Measurements from ENCODE around the gene CSNK2A1.

DNA sequence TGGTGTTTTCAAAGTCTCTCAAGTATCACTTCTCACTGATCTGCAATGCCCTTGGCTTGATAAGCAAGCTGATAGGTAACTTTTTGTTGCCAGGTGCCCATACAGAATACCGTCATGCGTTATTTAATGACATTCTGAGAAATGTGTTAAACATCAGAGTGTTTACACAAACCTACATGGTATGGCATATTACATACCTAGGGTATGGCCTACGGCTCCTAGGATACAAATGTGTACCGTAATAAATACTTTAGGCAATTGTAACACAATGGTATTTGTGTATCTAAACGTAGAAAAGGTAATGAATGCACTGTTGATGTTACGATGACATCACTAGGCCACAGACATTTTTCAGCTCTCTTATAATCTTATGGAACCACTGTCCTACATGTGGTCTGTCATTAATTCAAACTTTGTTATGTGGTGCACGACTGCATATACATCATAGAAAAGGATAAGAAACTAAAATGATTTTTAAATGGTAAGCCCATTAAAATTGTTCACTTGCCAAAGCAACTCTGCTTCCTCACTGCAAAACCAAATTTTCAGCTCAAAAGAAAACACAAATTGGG is 35.7 kb downstream of the CSNK2A1 start:
- TF ChIP-seq EP300 (conservative IDR thresholded peaks at IDR 0.05; ENCODE audit: poor library complexity, severe bottlenecking) (no peak), SMC3 (conservative IDR thresholded peaks at IDR 0.05; ENCODE audit: poor library complexity) (no peak), RAD21 (conservative IDR thresholded peaks at IDR 0.05) (no peak), REST (IDR thresholded peaks at IDR 0.05; ENCODE audit: borderline replicate concordance) (no peak), POLR2AphosphoS5 (IDR thresholded peaks at IDR 0.05) (no peak), EZH2 (IDR thresholded peaks at IDR 0.05; ENCODE audit: borderline replicate concordance, insufficient read depth, low read length, poor library complexity, severe bottlenecking) (no peak), MXI1 (conservative IDR thresholded peaks at IDR 0.05; ENCODE audit: poor library complexity, severe bottlenecking) (no peak)
- TF ChIP-seq, protein P1, sequence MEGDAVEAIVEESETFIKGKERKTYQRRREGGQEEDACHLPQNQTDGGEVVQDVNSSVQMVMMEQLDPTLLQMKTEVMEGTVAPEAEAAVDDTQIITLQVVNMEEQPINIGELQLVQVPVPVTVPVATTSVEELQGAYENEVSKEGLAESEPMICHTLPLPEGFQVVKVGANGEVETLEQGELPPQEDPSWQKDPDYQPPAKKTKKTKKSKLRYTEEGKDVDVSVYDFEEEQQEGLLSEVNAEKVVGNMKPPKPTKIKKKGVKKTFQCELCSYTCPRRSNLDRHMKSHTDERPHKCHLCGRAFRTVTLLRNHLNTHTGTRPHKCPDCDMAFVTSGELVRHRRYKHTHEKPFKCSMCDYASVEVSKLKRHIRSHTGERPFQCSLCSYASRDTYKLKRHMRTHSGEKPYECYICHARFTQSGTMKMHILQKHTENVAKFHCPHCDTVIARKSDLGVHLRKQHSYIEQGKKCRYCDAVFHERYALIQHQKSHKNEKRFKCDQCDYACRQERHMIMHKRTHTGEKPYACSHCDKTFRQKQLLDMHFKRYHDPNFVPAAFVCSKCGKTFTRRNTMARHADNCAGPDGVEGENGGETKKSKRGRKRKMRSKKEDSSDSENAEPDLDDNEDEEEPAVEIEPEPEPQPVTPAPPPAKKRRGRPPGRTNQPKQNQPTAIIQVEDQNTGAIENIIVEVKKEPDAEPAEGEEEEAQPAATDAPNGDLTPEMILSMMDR (IDR thresholded peaks at IDR 0.05; ENCODE audit: poor library complexity, severe bottlenecking): no peak
